IMR-90 (cell line): ENCODE data around the gene NPSR1.

Experiments used
- CHD1 ChIP-seq: IDR thresholded peaks from 2 replicates; pipeline ENCODE4 v1.6.1; 2012; ENCODE audit warnings: low read depth, low read length, improper control_type of control experiment
- MXI1 ChIP-seq: IDR thresholded peaks from 2 replicates; pipeline ENCODE4 v1.6.1; 2012; ENCODE audit warnings: low read depth, mild to moderate bottlenecking, low read length, moderate library complexity, borderline replicate concordance
- POLR2A ChIP-seq: IDR thresholded peaks from 2 replicates; pipeline ENCODE4 v1.6.1; 2012; ENCODE audit warnings: mild to moderate bottlenecking, low read depth, low read length
- RAD21 ChIP-seq: IDR thresholded peaks from 2 replicates; pipeline ENCODE4 v1.6.1; 2012; ENCODE audit warnings: low read length, improper control_type of control experiment
- RCOR1 ChIP-seq: IDR thresholded peaks from 2 replicates; pipeline ENCODE4 v1.6.1; 2012; ENCODE audit warnings: mild to moderate bottlenecking, low read length, improper control_type of control experiment; ENCODE audit not compliant: insufficient replicate concordance
- RFX5 ChIP-seq: IDR thresholded peaks from 2 replicates; pipeline ENCODE4 v1.8.0; 2012; ENCODE audit warnings: low read depth, mild to moderate bottlenecking, low read length, moderate library complexity
- SMC3 ChIP-seq: fragments of 150-350 bp; IDR thresholded peaks from 2 replicates; pipeline ENCODE4 v1.6.1; 2016; ENCODE audit warnings: low read depth, mild to moderate bottlenecking, antibody characterized with exemption, low read length, moderate library complexity
- TF ChIP-seq, protein P1 (sequence below): conservative IDR thresholded peaks from 2 replicates; pipeline ENCODE4 v1.5.1; 2012; ENCODE audit warnings: mild to moderate bottlenecking, low read depth, low read length, improper control_type of control experiment
- TF ChIP-seq, protein P2 (sequence below): fragments of 150-350 bp; IDR thresholded peaks from 2 replicates; pipeline ENCODE4 v1.6.1; 2017; ENCODE audit warnings: mild to moderate bottlenecking, antibody characterized with exemption, low read length, low read depth

DNA sequence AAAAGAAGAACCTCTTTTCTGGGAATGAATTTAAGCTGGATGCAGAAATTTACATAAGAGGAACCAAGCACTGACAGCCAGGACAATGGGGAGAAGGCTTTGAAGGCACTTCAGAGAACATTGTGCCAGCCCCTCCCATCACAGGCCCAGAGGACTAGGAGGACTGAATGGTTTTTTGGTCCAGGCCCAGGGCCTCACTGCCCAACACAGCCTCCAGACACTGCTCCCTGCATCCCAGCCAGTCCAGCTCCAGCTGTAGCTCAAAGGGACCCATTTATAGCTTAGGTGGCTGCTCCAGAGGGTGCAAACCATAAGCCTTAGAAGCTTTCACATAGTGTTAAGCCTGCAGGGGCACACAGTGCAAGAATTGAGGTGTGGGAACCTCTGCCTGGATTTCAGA lies 237.2 kb downstream of the NPSR1 start:
- TF ChIP-seq, protein P1, sequence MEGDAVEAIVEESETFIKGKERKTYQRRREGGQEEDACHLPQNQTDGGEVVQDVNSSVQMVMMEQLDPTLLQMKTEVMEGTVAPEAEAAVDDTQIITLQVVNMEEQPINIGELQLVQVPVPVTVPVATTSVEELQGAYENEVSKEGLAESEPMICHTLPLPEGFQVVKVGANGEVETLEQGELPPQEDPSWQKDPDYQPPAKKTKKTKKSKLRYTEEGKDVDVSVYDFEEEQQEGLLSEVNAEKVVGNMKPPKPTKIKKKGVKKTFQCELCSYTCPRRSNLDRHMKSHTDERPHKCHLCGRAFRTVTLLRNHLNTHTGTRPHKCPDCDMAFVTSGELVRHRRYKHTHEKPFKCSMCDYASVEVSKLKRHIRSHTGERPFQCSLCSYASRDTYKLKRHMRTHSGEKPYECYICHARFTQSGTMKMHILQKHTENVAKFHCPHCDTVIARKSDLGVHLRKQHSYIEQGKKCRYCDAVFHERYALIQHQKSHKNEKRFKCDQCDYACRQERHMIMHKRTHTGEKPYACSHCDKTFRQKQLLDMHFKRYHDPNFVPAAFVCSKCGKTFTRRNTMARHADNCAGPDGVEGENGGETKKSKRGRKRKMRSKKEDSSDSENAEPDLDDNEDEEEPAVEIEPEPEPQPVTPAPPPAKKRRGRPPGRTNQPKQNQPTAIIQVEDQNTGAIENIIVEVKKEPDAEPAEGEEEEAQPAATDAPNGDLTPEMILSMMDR: no peak
- TF ChIP-seq RCOR1: no peak
- TF ChIP-seq POLR2A: no peak
- no peak for TF ChIP-seq MXI1
- TF ChIP-seq, protein P2, sequence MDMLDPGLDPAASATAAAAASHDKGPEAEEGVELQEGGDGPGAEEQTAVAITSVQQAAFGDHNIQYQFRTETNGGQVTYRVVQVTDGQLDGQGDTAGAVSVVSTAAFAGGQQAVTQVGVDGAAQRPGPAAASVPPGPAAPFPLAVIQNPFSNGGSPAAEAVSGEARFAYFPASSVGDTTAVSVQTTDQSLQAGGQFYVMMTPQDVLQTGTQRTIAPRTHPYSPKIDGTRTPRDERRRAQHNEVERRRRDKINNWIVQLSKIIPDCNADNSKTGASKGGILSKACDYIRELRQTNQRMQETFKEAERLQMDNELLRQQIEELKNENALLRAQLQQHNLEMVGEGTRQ: no peak
- no peak for TF ChIP-seq SMC3
- TF ChIP-seq RFX5: no peak
- no peak for TF ChIP-seq RAD21
- no peak for TF ChIP-seq CHD1
